ENCODE data around the gene ZNF735. TPM values are rescaled to one million over a fixed set of nuclear protein-coding genes. Genes with fewer than 3 reads are reported as not detected.
"Not testable (repeated sequence)": the region's sequence is repeated elsewhere in the genome, so short reads cannot be mapped to it uniquely, and the experiment has no call there.

Gene ZNF735
- total RNA-seq, 2 donors from 2014 or later = not detected

DNA sequence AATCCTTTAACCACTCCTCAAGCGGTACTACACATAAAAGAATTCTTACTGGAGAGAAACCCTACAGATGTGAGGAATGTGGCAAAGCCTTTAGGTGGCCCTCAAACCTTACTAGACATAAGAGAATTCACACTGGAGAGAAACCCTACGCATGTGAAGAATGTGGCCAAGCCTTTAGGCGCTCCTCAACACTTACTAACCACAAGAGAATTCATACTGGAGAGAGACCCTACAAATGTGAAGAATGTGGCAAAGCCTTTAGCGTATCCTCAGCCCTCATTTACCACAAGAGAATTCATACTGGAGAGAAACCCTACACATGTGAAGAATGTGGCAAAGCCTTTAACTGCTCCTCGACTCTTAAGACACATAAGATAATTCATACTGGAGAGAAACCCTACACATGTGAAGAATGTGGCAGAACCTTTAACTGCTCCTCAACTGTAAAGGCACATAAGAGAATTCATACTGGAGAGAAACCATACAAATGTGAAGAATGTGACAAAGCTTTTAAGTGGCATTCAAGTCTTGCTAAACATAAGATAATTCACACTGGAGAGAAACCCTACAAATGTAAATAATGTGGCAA is 12.8 kb downstream of the ZNF735 start:
- not testable (repeated sequence) for H3K4me3 Mint-ChIP-seq; H3K27me3 Mint-ChIP-seq (ENCODE audit: low read depth); DNase-seq; H3K4me1 Mint-ChIP-seq (ENCODE audit: low read depth); H3K27ac Mint-ChIP-seq; ATAC-seq (replicated peaks in 1 of 2)
- H3K9me3 Mint-ChIP-seq = peaks cover 17 to 21% of the 10 kb centered on the region in 2 donors
- peaks cover 12 to 25% of the 10 kb centered on the region in 2 donors for H3K36me3 Mint-ChIP-seq (ENCODE audit: insufficient read depth in 2 of 2)

GRCh38 chr7:64223366-64223765 is 16.4 kb downstream of the ZNF735 start:
- Mint-ChIP-seq H3K27ac (no peak overlapping the region), H3K4me3 (no peak overlapping the region), H3K27me3 (ENCODE audit: low read depth) (no peaks in the 10 kb centered on the region), H3K4me1 (ENCODE audit: low read depth) (no peaks in the 10 kb centered on the region), H3K9me3 (peaks cover 15 to 21% of the 10 kb centered on the region in 2 donors), H3K36me3 (ENCODE audit: insufficient read depth in 2 of 2) (peaks cover 14 to 18% of the 10 kb centered on the region in 2 donors)
- ATAC-seq (replicated peaks in 1 of 2) (no peak), DNase-seq (no peak)

- H3K36me3 Mint-ChIP-seq (ENCODE audit: insufficient read depth in 2 of 2); H3K4me3 Mint-ChIP-seq; DNase-seq; ATAC-seq (replicated peaks in 1 of 2); H3K4me1 Mint-ChIP-seq (ENCODE audit: low read depth); H3K27me3 Mint-ChIP-seq (ENCODE audit: low read depth); H3K27ac Mint-ChIP-seq: not testable (repeated sequence)
- H3K9me3 Mint-ChIP-seq = peaks cover 5 to 12% of the 10 kb centered on the region in 2 donors
Measured at GRCh38 chr7:64228174-64228573, 21.2 kb downstream of the ZNF735 start, which contains the start of gene ZNF679. Gene ZNF679, plus strand, starts transcription at chr7:64228474. Its CDS starts 20,644 bp downstream, at chr7:64249118.

GRCh38 chr7:64266341-64266919 is 59.4 kb downstream of the ZNF735 start:
- Mint-ChIP-seq H3K4me1 (ENCODE audit: low read depth) (no peaks in the 10 kb centered on the region), H3K27me3 (ENCODE audit: low read depth) (no peaks in the 10 kb centered on the region), H3K9me3 (peaks cover 18 to 19% of the 10 kb centered on the region in 2 donors), H3K4me3 (no peak overlapping the region), H3K36me3 (ENCODE audit: insufficient read depth in 2 of 2) (peaks cover 10 to 26% of the 10 kb centered on the region in 2 donors), H3K27ac (no peak overlapping the region)
- no peak for DNase-seq
- ATAC-seq (replicated peaks in 1 of 2) = no peak

Other genes with a start within 250 kb of the ZNF735 start
- not detected for gene ZNF722, start 208.4 kb upstream of the ZNF735 start, total RNA-seq
- under 1 TPM; 0.19 TPM for gene ZNF727, start 161.8 kb upstream of the ZNF735 start, total RNA-seq
- not detected for gene ZNF679, start 21.3 kb downstream of the ZNF735 start, total RNA-seq
- 10 to 100 TPM; 31.0 to 33.9 TPM for gene ZNF736, start 106.8 kb downstream of the ZNF735 start, total RNA-seq